ENCODE data around the gene DGKA.
A peak's percentile ranks its signal among the peaks of the same experiment; 100 is the strongest.

DGKA gene

GRCh38 chr12:55925870-55926737 lies 4.9 kb upstream of the DGKA start:
- H3K4me3 ChIP-seq (ENCODE audit: low read length), result peak overlapping the region; percentile 67
- no peak for TF ChIP-seq CTCF (IDR thresholded peaks at IDR 0.05; ENCODE audit: insufficient read depth, low read depth, low read length, missing control alignments)
- DNase-seq (ENCODE audit: low read depth), result no peak

- TF ChIP-seq CTCF (IDR thresholded peaks at IDR 0.05; ENCODE audit: insufficient read depth, low read depth, low read length, missing control alignments), result peak; percentile 66
- peak; percentile 92 for DNase-seq (ENCODE audit: low read depth)
- peak overlapping the region; percentile 67 for H3K4me3 ChIP-seq (ENCODE audit: low read length)
Measured at GRCh38 chr12:55926738-55927587, 4.0 kb upstream of the DGKA start.

GRCh38 chr12:55927588-55928502 lies 3.1 kb upstream of the DGKA start, which contains the start of gene PYM1:
TSS of gene PYM1 (minus strand) at chr12:55927894. CDS start at chr12:55927761, 133 bp downstream.
- TF ChIP-seq CTCF (IDR thresholded peaks at IDR 0.05; ENCODE audit: insufficient read depth, low read depth, low read length, missing control alignments), result no peak
- peak within 1 kb of the TSS; percentile 67 for H3K4me3 ChIP-seq (ENCODE audit: low read length)
- DNase-seq (ENCODE audit: low read depth), result peak; percentile 90

- TF ChIP-seq CTCF (IDR thresholded peaks at IDR 0.05; ENCODE audit: insufficient read depth, low read depth, low read length, missing control alignments), result no peak
- DNase-seq (ENCODE audit: low read depth), result no peak
Measured at GRCh38 chr12:55929306-55929791, 1.6 kb upstream of the DGKA start.

GRCh38 chr12:55931317-55931779 lies 386 bp downstream of the DGKA start:
- peak overlapping the region; percentile 92 for H3K4me3 ChIP-seq (ENCODE audit: low read length)
- DNase-seq (ENCODE audit: low read depth), result no peak
- no peak for TF ChIP-seq CTCF (IDR thresholded peaks at IDR 0.05; ENCODE audit: insufficient read depth, low read depth, low read length, missing control alignments)

More at GRCh38 chr12:55929306-55929791, 1.6 kb upstream of the DGKA start:
- H3K4me3 ChIP-seq (ENCODE audit: low read length), result no peak overlapping the region

Data from epithelial cell of esophagus (primary cell).